ENCODE results near the gene GOLGA6C. TPM values are rescaled to one million over a fixed set of nuclear protein-coding genes. Genes with fewer than 3 reads are reported as not detected.
A peak's percentile ranks its signal among the peaks of the same experiment; 100 is the strongest.

Gene GOLGA6C
- total and polyA plus RNA-seq, 2 donors (not counting 3 experiments of a cell fraction or from before 2014, with no cell fraction given): not detected

DNA sequence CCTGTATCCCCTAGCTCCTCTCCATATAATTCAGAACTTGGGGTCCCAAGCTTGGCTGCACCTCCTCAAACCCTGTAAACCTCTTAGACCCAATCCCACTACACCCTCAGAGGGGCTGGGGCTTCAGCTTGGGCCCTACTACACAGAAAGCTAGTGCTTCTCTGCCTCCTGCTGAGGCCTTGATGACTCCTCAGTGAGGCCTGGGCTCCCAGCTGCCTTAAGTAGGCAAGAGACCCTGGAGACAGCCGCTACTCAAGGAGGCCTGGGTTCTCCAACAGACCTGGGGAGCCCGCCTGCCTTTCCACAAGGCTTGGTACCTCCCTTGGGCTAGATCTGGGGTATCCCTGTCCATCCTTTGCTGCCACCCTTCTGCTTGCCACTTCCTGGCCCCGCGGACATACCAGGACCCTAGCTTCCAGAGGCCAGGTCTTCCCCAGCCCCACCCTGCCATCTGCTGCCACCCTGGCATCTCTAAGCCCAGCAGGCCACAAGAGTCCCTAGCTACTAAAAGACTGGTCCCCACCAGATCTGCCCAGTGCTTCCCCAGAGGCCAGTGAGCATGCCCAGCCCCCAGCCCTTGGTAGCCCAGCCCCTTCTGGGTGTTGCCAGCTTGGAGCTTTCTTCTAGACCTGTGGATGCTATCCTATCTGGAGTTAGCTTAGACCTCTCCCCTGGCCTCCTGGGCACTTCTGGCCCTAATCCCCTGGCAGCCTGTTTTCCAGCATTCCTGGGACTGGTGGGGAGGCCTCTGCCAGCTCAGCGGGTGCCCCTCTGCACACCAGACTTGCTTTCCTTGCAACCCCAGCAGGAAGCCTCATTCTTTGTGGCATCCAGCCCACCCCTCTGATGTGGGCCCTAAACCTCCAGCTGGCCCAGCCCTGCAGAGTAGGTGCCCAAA lies 42.8 kb upstream of the GOLGA6C start:
- DNase-seq (ENCODE audit: low read depth, low spot score): no peak
- H4K20me1 ChIP-seq (replicated peaks; ENCODE audit: control insufficient read depth, extremely low read depth, insufficient read depth, low read length): peaks cover 4% of the 10 kb centered on the region
- ChIA-PET CTCF (interaction anchor here (1.1 to 2.7 kb wide), 5 partner anchors 11 to 192 kb away, joined by 3 to 13 read pairs (median 5); partner anchors contain the start of gene PPCDC), POLR2A (no interaction called here)
- no TSS peak for BruUV-seq (replicated peaks)
- peaks cover 22% of the 10 kb centered on the region for H3K79me2 ChIP-seq (ENCODE audit: control insufficient read depth, insufficient read depth, low read length)
- H3K4me1 ChIP-seq (ENCODE audit: control insufficient read depth, extremely low read depth, insufficient read depth, low read length): no peaks in the 10 kb centered on the region
- H3K4me2 ChIP-seq (ENCODE audit: insufficient read depth, low read length): no peak overlapping the region
- intact Hi-C loops (cut with micrococcal nuclease): no loop called here
- no peak for FAIRE-seq
- no peaks in the 10 kb centered on the region for H3K9me1 ChIP-seq (replicated peaks; ENCODE audit: control insufficient read depth, extremely low read depth, insufficient read depth, low read length)
- dilution Hi-C loops (cut with MboI; ENCODE audit: extremely low pct_ligation_motif_present, low sequenced_read_pairs): no loop called here
- no peak overlapping the region for H3K27ac ChIP-seq (ENCODE audit: insufficient read depth, low read depth, low read length)
- H3K27me3 ChIP-seq (ENCODE audit: control insufficient read depth in 2 of 2, insufficient read depth in 2 of 2, low read length in 2 of 2): no peaks in the 10 kb centered on the region
- H2AFZ ChIP-seq (ENCODE audit: low read depth, low read length): no peak overlapping the region
- H3K4me3 ChIP-seq (replicated peaks in 1 of 3; ENCODE audit: insufficient read depth in 1 of 3, low read depth in 1 of 3, low read length in 3 of 3): no peak overlapping the region
- H3K36me3 ChIP-seq (ENCODE audit: control insufficient read depth in 2 of 2, extremely low read depth in 1 of 2, insufficient read depth in 2 of 2, low read length in 2 of 2): peaks cover 13 to 21% of the 10 kb centered on the region in 2 experiments
- TF ChIP-seq POLR2AphosphoS5 (IDR thresholded peaks at IDR 0.05; ENCODE audit: insufficient read depth, low read depth, low read length): peak; percentile 7
- TF ChIP-seq FOS (IDR thresholded peaks at IDR 0.05; ENCODE audit: borderline replicate concordance, insufficient read depth, low read length): no peak
- H3K9ac ChIP-seq (replicated peaks; ENCODE audit: extremely low read depth, insufficient read depth, low read length): no peak overlapping the region
- H3K9me3 ChIP-seq (replicated peaks; ENCODE audit: control insufficient read depth, insufficient read depth, low read length): no peaks in the 10 kb centered on the region

DNA sequence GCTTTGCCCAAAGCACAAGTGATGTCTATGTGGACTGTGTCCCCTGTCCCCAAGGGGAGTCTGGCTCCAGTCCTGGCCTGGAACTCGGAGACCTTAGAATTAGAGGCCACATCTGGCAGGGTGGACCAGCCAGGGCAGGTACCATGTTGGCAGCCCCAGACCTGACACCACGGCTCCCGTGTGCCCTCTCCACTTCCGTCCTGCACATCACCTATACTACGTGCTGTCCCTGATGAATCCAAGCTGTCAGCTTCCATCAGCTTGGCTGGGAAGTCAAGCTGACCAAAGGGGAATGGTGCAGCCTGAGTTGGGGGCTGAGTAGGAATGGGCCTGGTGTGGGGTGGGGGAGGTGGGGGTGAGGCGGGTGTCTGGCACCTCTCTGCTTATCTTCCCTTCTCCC lies 41.1 kb upstream of the GOLGA6C start:
- H3K27me3 ChIP-seq (ENCODE audit: control insufficient read depth in 2 of 2, insufficient read depth in 2 of 2, low read length in 2 of 2): no peaks in the 10 kb centered on the region
- FAIRE-seq: no peak
- no peak overlapping the region for H3K9ac ChIP-seq (replicated peaks; ENCODE audit: extremely low read depth, insufficient read depth, low read length)
- H4K20me1 ChIP-seq (replicated peaks; ENCODE audit: control insufficient read depth, extremely low read depth, insufficient read depth, low read length): peaks cover 4% of the 10 kb centered on the region
- peaks cover 7% of the 10 kb centered on the region in 2 experiments for H3K36me3 ChIP-seq (ENCODE audit: control insufficient read depth in 2 of 2, extremely low read depth in 1 of 2, insufficient read depth in 2 of 2, low read length in 2 of 2)
- CTCF ChIA-PET: interaction anchor here (0.8 kb wide), 1 partner anchor 13 kb away, joined by 3 read pairs; no protein-coding TSS in a partner anchor
- H2AFZ ChIP-seq (ENCODE audit: low read depth, low read length): no peak overlapping the region
- no peak overlapping the region for H3K4me2 ChIP-seq (ENCODE audit: insufficient read depth, low read length)
- H3K27ac ChIP-seq (ENCODE audit: insufficient read depth, low read depth, low read length): no peak overlapping the region
- DNase-seq (ENCODE audit: low read depth, low spot score): no peak
- dilution Hi-C loops (cut with MboI; ENCODE audit: extremely low pct_ligation_motif_present, low sequenced_read_pairs) (no loop called here), intact Hi-C loops (cut with micrococcal nuclease) (no loop called here)
- H3K9me3 ChIP-seq (replicated peaks; ENCODE audit: control insufficient read depth, insufficient read depth, low read length): no peaks in the 10 kb centered on the region
- no peaks in the 10 kb centered on the region for H3K9me1 ChIP-seq (replicated peaks; ENCODE audit: control insufficient read depth, extremely low read depth, insufficient read depth, low read length)
- no peak for TF ChIP-seq JUN (IDR thresholded peaks at IDR 0.05; ENCODE audit: borderline replicate concordance, insufficient read depth, insufficient read length, low read depth)
- no peak for TF ChIP-seq MYC (IDR thresholded peaks at IDR 0.05; ENCODE audit: low read depth, low read length)
- TF ChIP-seq, protein P1, sequence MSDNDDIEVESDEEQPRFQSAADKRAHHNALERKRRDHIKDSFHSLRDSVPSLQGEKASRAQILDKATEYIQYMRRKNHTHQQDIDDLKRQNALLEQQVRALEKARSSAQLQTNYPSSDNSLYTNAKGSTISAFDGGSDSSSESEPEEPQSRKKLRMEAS (IDR thresholded peaks at IDR 0.05; ENCODE audit: insufficient read depth, insufficient read length): no peak
- TF ChIP-seq FOS (IDR thresholded peaks at IDR 0.05; ENCODE audit: borderline replicate concordance, insufficient read depth, low read length): no peak
- no peak for TF ChIP-seq EZH2 (IDR thresholded peaks at IDR 0.05; ENCODE audit: borderline replicate concordance, low read depth, low read length, severe bottlenecking)
- TF ChIP-seq POLR2A (IDR thresholded peaks at IDR 0.05; ENCODE audit: low read depth, low read length): no peak
- TF ChIP-seq, protein P2, sequence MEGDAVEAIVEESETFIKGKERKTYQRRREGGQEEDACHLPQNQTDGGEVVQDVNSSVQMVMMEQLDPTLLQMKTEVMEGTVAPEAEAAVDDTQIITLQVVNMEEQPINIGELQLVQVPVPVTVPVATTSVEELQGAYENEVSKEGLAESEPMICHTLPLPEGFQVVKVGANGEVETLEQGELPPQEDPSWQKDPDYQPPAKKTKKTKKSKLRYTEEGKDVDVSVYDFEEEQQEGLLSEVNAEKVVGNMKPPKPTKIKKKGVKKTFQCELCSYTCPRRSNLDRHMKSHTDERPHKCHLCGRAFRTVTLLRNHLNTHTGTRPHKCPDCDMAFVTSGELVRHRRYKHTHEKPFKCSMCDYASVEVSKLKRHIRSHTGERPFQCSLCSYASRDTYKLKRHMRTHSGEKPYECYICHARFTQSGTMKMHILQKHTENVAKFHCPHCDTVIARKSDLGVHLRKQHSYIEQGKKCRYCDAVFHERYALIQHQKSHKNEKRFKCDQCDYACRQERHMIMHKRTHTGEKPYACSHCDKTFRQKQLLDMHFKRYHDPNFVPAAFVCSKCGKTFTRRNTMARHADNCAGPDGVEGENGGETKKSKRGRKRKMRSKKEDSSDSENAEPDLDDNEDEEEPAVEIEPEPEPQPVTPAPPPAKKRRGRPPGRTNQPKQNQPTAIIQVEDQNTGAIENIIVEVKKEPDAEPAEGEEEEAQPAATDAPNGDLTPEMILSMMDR (IDR thresholded peaks at IDR 0.05; ENCODE audit: extremely low read depth in 1 of 2, insufficient read depth in 1 of 2, low read depth in 1 of 2, low read length in 2 of 2): no peak
- no peak for TF ChIP-seq POLR2AphosphoS5 (IDR thresholded peaks at IDR 0.05; ENCODE audit: insufficient read depth, low read depth, low read length)
- no peak for TF ChIP-seq GATA2 (IDR thresholded peaks at IDR 0.05; ENCODE audit: insufficient read depth, insufficient read length, low read depth, low read length)
- POLR2A ChIA-PET: no interaction called here
- H3K4me3 ChIP-seq (replicated peaks in 1 of 3; ENCODE audit: insufficient read depth in 1 of 3, low read depth in 1 of 3, low read length in 3 of 3): no peak overlapping the region
- H3K79me2 ChIP-seq (ENCODE audit: control insufficient read depth, insufficient read depth, low read length): peaks cover 6% of the 10 kb centered on the region
- BruUV-seq (replicated peaks): no TSS peak
- no peaks in the 10 kb centered on the region for H3K4me1 ChIP-seq (ENCODE audit: control insufficient read depth, extremely low read depth, insufficient read depth, low read length)
